ENCODE results near the gene TMPRSS7. TPM values are rescaled to one million over a fixed set of nuclear protein-coding genes. Genes with fewer than 3 reads are reported as not detected.
"Not testable (repeated sequence)": the region's sequence is repeated elsewhere in the genome, so short reads cannot be mapped to it uniquely, and the experiment has no call there.

Gene TMPRSS7
- total RNA-seq, 1 donor from 2014 or later = not detected

DNA sequence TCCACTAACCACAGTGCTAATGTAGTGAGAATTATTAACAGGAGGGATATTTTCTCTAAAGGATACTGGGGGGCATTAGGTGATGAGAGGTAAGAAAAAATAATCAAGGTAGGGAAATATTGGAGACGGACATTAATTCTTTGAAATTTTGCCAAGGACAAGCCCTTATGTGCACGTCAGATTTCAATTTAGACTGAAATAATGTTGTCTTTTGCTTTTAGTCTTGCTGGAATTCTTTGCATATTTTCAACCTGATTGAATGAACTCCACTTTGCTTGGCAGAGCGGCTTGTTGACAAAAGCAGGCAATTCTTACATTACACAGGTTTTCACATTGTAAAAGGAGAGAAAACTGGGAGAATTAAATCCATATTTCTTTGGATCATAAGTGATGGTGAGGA lies 26.6 kb downstream of the TMPRSS7 start:
- Mint-ChIP-seq H3K27me3 (no peaks in the 10 kb centered on the region), H3K4me1 (ENCODE audit: low read depth) (peaks cover 3% of the 10 kb centered on the region), H3K36me3 (ENCODE audit: insufficient read depth) (no peaks in the 10 kb centered on the region), H3K27ac (no peak overlapping the region), H3K4me3 (ENCODE audit: low read depth) (no peak overlapping the region), H3K9me3 (ENCODE audit: low read depth) (peaks cover 7% of the 10 kb centered on the region)
- DNase-seq (ENCODE audit: low spot score, unreplicated experiment) = no peak
- TF ChIP-seq, protein P1, sequence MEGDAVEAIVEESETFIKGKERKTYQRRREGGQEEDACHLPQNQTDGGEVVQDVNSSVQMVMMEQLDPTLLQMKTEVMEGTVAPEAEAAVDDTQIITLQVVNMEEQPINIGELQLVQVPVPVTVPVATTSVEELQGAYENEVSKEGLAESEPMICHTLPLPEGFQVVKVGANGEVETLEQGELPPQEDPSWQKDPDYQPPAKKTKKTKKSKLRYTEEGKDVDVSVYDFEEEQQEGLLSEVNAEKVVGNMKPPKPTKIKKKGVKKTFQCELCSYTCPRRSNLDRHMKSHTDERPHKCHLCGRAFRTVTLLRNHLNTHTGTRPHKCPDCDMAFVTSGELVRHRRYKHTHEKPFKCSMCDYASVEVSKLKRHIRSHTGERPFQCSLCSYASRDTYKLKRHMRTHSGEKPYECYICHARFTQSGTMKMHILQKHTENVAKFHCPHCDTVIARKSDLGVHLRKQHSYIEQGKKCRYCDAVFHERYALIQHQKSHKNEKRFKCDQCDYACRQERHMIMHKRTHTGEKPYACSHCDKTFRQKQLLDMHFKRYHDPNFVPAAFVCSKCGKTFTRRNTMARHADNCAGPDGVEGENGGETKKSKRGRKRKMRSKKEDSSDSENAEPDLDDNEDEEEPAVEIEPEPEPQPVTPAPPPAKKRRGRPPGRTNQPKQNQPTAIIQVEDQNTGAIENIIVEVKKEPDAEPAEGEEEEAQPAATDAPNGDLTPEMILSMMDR (IDR thresholded peaks at IDR 0.05; ENCODE audit: unreplicated experiment) = no peak

DNA sequence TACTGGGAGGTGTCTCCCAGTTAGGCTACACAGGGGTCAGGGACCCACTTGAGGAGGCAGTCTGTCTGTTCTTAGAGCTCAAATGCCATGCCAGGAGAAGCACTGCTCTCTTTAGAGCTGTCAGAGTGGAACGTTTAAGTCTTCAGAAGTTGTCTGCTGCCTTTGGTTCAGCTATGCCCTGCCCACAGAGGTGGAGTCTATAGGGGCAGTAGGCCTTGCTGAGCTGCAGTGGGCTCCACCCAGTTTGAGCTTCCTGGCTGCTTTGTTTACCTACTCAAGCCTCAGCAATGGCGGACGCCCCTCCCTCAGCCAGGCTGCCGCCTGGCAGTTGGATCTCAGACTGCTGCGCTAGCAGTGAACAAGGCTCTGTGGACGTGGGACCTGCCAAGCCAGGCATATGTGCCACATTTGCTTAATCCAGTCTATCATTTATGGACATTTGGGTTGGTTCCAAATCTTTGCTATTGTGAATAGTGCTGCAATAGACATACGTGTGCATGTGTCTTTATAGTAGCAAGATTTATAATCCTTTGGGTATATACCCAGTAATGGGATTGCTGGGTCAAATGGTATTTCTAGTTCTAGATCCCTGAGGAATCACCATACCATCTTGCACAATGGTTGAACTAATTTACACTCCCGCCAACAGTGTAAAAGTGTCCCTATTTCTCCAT lies 38.0 kb downstream of the TMPRSS7 start:
- DNase-seq (ENCODE audit: low spot score, unreplicated experiment); H3K36me3 Mint-ChIP-seq (ENCODE audit: insufficient read depth): not testable (repeated sequence)

DNA sequence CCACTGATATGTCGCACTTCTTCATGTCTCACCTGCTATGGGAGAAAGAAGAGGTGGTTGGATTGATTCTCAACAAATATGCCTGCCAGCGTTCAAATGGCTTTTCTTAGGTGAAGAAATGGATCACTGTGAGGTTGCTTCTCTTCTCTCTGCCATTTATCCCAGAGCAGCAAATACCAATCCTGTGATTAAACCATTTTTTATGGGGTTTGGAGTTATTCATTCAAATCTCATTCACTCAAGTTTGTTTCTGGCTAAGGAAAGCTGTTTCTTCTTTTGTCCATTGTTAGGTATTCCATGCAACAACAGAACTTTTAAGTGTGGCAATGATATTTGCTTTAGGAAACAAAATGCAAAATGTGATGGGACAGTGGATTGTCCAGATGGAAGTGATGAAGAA lies 39.5 kb downstream of the TMPRSS7 start:
- Mint-ChIP-seq H3K36me3 (ENCODE audit: insufficient read depth) (no peaks in the 10 kb centered on the region), H3K4me3 (ENCODE audit: low read depth) (no peak overlapping the region), H3K9me3 (ENCODE audit: low read depth) (no peaks in the 10 kb centered on the region), H3K27me3 (no peaks in the 10 kb centered on the region), H3K4me1 (ENCODE audit: low read depth) (peaks cover 26% of the 10 kb centered on the region), H3K27ac (no peak overlapping the region)
- no peak for DNase-seq (ENCODE audit: low spot score, unreplicated experiment)
- TF ChIP-seq, protein P1 (IDR thresholded peaks at IDR 0.05; ENCODE audit: unreplicated experiment) = no peak

More for the DNA sequence above, 38.0 kb downstream of the TMPRSS7 start:
- peaks cover 26% of the 10 kb centered on the region for H3K4me1 Mint-ChIP-seq (ENCODE audit: low read depth)
- H3K27ac Mint-ChIP-seq; H3K4me3 Mint-ChIP-seq (ENCODE audit: low read depth); H3K27me3 Mint-ChIP-seq; H3K9me3 Mint-ChIP-seq (ENCODE audit: low read depth): not testable (repeated sequence)

DNA sequence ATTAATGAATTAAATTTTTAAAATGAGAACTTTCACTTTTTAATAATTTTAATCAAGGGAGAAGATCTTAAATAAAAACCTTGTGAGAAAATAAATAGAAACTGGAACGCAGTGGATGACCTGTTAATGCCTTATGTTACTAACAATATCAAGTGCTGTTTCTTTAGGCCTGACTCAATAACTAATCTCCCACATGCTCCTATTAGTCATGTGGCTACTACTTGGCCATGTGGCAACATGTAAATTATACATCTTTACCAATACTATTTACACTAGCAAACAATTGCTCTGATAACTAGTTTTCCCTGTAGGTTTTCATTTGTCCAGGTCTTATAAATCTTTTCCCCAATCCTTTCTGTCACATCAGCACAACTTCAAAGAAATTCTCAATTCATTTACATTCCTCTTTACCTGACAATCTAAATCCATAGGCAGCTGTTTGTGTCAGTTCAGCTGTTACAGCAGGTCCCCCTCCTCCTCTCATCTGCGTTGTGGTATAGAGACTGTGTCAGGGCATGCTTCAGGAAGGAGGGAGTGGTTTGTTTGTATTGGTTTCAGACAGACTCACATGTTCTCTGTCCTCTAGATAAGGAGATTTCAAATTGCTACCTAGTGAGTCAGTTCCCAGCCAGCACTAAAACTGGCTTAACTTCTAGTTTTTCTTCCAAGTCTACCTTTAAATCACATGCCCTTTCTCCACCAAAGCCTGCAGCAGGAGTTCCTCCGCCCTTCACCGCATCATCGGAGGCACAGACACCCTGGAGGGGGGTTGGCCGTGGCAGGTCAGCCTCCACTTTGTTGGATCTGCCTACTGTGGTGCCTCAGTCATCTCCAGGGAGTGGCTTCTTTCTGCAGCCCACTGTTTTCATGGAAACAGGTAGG lies 40.3 kb downstream of the TMPRSS7 start:
- TF ChIP-seq, protein P1 (IDR thresholded peaks at IDR 0.05; ENCODE audit: unreplicated experiment) = no peak
- DNase-seq (ENCODE audit: low spot score, unreplicated experiment) = no peak
- Mint-ChIP-seq H3K4me1 (ENCODE audit: low read depth) (peaks cover 24% of the 10 kb centered on the region), H3K36me3 (ENCODE audit: insufficient read depth) (no peaks in the 10 kb centered on the region), H3K9me3 (ENCODE audit: low read depth) (no peaks in the 10 kb centered on the region), H3K27ac (peak overlapping the region; percentile 94), H3K4me3 (ENCODE audit: low read depth) (peak overlapping the region; percentile 59), H3K27me3 (no peaks in the 10 kb centered on the region)

DNA sequence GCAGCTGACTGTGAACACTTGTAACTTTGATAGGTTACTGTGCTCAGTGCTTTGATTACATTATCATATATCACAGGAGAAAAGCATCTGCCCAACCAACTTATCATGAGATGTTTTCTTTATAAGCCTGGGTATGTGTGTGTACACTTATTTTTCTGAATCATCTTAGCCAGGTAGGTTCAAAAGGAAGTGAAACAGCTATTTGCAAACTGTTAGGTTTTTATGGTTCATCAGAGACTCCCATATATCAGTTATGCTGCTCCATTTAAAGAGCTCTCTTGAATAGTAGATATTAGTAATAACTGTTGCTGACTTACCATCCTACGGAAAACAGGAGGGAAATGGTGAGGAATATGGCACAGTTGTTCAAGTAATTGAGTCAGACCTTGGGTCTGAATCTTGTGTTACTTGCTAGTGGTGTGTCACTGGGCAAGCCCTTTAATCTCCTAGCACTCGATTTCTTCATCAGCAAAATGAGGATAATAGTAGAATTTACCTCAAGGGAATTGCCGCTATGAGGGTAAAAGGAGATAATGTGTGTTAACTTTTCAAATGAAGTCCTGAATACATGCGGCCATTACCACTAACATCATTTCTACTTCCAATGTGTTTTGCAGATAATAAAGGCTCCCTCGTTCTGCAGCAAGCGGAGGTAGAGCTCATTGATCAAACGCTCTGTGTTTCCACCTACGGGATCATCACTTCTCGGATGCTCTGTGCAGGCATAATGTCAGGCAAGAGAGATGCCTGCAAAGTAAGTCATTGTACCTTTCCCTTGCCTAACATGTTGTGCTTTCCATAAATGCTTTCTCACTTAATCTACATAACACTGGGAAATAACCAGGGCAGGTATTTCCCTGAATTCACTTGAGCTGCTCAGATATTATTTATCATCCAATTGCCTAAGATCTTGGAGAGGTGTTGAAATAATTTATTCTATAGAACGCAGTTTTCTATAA lies 43.9 kb downstream of the TMPRSS7 start:
- no peaks in the 10 kb centered on the region for H3K9me3 Mint-ChIP-seq (ENCODE audit: low read depth)
- TF ChIP-seq, protein P1 (IDR thresholded peaks at IDR 0.05; ENCODE audit: unreplicated experiment) = no peak
- H3K36me3 Mint-ChIP-seq (ENCODE audit: insufficient read depth) = no peaks in the 10 kb centered on the region
- no peak overlapping the region for H3K27ac Mint-ChIP-seq
- H3K27me3 Mint-ChIP-seq = no peaks in the 10 kb centered on the region
- H3K4me3 Mint-ChIP-seq (ENCODE audit: low read depth) = no peak overlapping the region
- no peak for DNase-seq (ENCODE audit: low spot score, unreplicated experiment)
- peaks cover 19% of the 10 kb centered on the region for H3K4me1 Mint-ChIP-seq (ENCODE audit: low read depth)
